ENCODE data around the gene CD177. TPM values are rescaled to one million over a fixed set of nuclear protein-coding genes. Genes with fewer than 3 reads are reported as not detected.

CD177 gene
- polyA plus RNA-seq (2011; rRNA removed) (0.03 TPM in 1 of 2 replicates, not detected in the other), polyA plus RNA-seq (2017; fragmentation: RNase III; extraction: RNeasy Plus Mini Kit Qiagen cat#74134 plus additional on column Dnase treatment) (0.05 to 0.09 TPM in 2 of 3 replicates, not detected in the other), polyA minus RNA-seq (2011; rRNA and poly(A)+ RNA removed) (0.33 TPM in 1 of 2 replicates, not detected in the other)
- polyA plus RNA-seq (2012; cell fraction: cytosol; rRNA removed) = 0.01 and 0.03 TPM in 2 replicates
- polyA plus RNA-seq (2012; cell fraction: nucleus; rRNA removed) = 0.04 TPM in 1 of 2 replicates, not detected in the other

GRCh38 chr19:43353606-43354304, at the start of gene CD177:
Gene CD177 (plus strand): TSS chr19:43353686. CDS start chr19:43353715, 29 bp downstream.
- WGBS (ENCODE audit: missing lambda C conversion rate) = 79% methylated on average over 27 of the region's 27 CpGs
- no peak within 1 kb of the TSS for H3K27ac ChIP-seq

GRCh38 chr19:43305642-43306041, 47.8 kb upstream of the CD177 start:
- FAIRE-seq (no peak), ATAC-seq (peak; percentile 17 to 49; a peak in 4 of 6 replicates), DNase-seq (ENCODE audit: low read depth in 1 of 2, low spot score in 1 of 2) (no peak)
- no peaks in the 10 kb centered on the region for H3K4me1 ChIP-seq
- H3K4me3 ChIP-seq = no peak overlapping the region
- H3K4me2 ChIP-seq = no peak overlapping the region
- TF ChIP-seq KDM5A (IDR thresholded peaks at IDR 0.05) (no peak), ESRRA (IDR thresholded peaks at IDR 0.05; ENCODE audit: borderline replicate concordance, low read length) (0 out of 2 replicates have a peak, but pooled peaks have one; percentile 38)
- POLR2A ChIA-PET = no interaction called here
- peaks cover 3% of the 10 kb centered on the region; the same call in 1 of the 3 replicates for H3K9me3 ChIP-seq
- 25% methylated on average over 5 of the region's 5 CpGs for WGBS (ENCODE audit: missing lambda C conversion rate)
- no peak overlapping the region for H3K27ac ChIP-seq
- CTCF ChIA-PET = interaction anchor here (0.6 to 1.0 kb wide), 3 partner anchors 14 to 88 kb away, joined by 3 to 4 read pairs (median 4); no protein-coding TSS in a partner anchor

More at GRCh38 chr19:43353606-43354304, at the start of gene CD177:
- TF ChIP-seq MAZ (IDR thresholded peaks at IDR 0.05; ENCODE audit: borderline replicate concordance, low read depth, low read length) (no peak), CBX2 (IDR thresholded peaks at IDR 0.05; ENCODE audit: borderline replicate concordance, low read depth) (no peak), MYC (IDR thresholded peaks at IDR 0.05; ENCODE audit: borderline replicate concordance, low read length) (no peak), ZSCAN20 (CRISPR knock-in tag; IDR thresholded peaks at IDR 0.05) (no peak), CHD4 (IDR thresholded peaks at IDR 0.05; ENCODE audit: borderline replicate concordance) (no peak), FOSL2 (IDR thresholded peaks at IDR 0.05) (no peak), FOSL2 (CRISPR knock-in tag; IDR thresholded peaks at IDR 0.05) (no peak), CEBPB (IDR thresholded peaks at IDR 0.05) (no peak), CHD2 (IDR thresholded peaks at IDR 0.05; ENCODE audit: low read length, partially characterized antibody) (no peak), SREBF2 (IDR thresholded peaks at IDR 0.05) (no peak), HOXB5 (CRISPR knock-in tag; IDR thresholded peaks at IDR 0.05) (no peak), HEYL (CRISPR knock-in tag; IDR thresholded peaks at IDR 0.05) (no peak), PHF8 (IDR thresholded peaks at IDR 0.05; ENCODE audit: borderline replicate concordance, low read depth) (no peak), NPAS2 (CRISPR knock-in tag; IDR thresholded peaks at IDR 0.05; ENCODE audit: borderline replicate concordance) (no peak), BHLHE40 (IDR thresholded peaks at IDR 0.05; ENCODE audit: low read depth, low read length) (no peak), USF2 (IDR thresholded peaks at IDR 0.05) (no peak), RAD21 (conservative IDR thresholded peaks at IDR 0.05 in 1 of 2, IDR thresholded peaks at IDR 0.05 in 1 of 2) (no peak), POLR2AphosphoS2 (conservative IDR thresholded peaks at IDR 0.05; ENCODE audit: low read length) (no peak), HMGXB4 (CRISPR knock-in tag; IDR thresholded peaks at IDR 0.05; ENCODE audit: borderline replicate concordance) (no peak), KDM5A (IDR thresholded peaks at IDR 0.05) (no peak), ZNF302 (CRISPR knock-in tag; IDR thresholded peaks at IDR 0.05) (no peak)
- POLR2A ChIA-PET = no interaction called here
- Histone ChIP-seq H3K4me1 (no peaks in the 10 kb centered on the region), H3K4me2 (no peak within 1 kb of the TSS), H3K9me3 (no peaks in the 10 kb centered on the region), H3K4me3 (no peak within 1 kb of the TSS)
- CTCF ChIA-PET = no interaction called here
- no peak for DNase-seq (ENCODE audit: low read depth in 1 of 2, low spot score in 1 of 2)
- FAIRE-seq = no peak
- peak in 1 of 2 experiments; percentile 20; a peak in 2 of 6 replicates for ATAC-seq

All from A549 (cell line).